ENCODE measurements around the gene FASTKD3.
"Not testable (repeated sequence)": the region's sequence is repeated elsewhere in the genome, so short reads cannot be mapped to it uniquely, and the experiment has no call there.

The FASTKD3 gene, protein sequence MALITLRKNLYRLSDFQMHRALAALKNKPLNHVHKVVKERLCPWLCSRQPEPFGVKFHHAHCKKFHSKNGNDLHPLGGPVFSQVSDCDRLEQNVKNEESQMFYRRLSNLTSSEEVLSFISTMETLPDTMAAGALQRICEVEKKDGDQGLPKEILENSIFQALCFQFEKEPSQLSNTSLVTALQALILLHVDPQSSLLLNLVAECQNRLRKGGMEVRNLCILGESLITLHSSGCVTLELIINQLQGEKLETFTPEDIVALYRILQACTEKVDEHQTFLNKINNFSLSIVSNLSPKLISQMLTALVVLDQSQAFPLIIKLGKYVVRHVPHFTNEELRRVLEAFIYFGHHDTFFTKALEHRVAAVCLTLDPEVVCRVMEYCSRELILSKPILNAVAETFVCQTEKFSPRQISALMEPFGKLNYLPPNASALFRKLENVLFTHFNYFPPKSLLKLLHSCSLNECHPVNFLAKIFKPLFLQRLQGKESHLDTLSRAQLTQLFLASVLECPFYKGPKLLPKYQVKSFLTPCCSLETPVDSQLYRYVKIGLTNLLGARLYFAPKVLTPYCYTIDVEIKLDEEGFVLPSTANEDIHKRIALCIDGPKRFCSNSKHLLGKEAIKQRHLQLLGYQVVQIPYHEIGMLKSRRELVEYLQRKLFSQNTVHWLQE
- 8.5 to 25.4 (median 17.7) reads per million in 3 experiments for total RNA-seq

GRCh38 chr5:7868773-7869473 lies at the start of gene FASTKD3, which contains the start of gene MTRR:
Gene FASTKD3 (minus strand): TSS chr5:7869031. CDS start chr5:7868083, 948 bp downstream.
Gene MTRR (plus strand): TSS chr5:7869148. CDS start chr5:7870795, 1,647 bp downstream.
- peak; percentile 88 for DNase-seq

GRCh38 chr5:7917130-7918123 lies 48.6 kb upstream of the FASTKD3 start:
- no peak for DNase-seq

DNA sequence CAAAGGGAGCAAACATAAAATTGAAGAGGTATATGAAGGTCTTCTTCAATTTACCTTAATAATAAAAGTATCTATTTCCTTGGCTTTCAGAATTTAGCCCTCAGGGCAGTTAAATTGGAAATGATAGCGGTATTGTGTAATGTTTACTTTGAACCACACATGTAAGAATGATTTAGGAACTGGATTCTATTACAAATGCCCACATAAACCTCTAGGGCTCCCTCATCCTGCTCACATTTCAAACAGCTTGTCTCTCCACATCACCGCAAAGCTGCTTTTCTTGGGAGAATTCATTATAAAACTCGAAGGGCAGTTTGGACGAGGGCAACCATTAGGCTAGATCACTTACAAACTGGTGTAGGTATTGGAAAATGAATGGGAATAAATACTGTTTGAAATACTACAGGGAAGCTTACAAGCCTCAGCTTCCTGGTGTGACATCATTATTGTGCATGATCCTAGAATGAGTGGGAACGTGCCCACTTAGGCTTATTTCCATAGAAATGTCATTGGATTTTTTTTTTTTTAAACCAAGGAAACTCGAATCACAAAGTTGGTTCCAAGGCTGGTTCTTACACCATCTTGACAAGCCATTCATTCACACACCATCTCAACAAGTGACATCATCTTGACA lies 47.5 kb upstream of the FASTKD3 start:
- DNase-seq: no peak

DNA sequence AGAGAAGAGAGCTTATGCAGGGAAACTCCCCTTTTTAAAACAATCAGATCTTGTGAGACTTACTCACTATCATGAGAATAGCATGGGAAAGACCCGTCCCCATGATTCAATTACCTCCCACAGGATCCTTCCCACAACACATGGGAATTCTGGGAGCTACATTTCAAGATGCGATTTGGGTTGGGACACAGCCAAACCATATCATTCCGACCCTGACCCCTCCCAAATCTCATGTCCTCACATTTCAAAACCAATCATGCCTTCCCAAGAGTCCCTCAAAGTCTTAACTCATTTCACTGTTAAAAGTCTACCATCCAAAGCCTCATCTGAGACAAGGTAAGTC lies 42.6 kb upstream of the FASTKD3 start:
- not testable (repeated sequence) for DNase-seq

DNA sequence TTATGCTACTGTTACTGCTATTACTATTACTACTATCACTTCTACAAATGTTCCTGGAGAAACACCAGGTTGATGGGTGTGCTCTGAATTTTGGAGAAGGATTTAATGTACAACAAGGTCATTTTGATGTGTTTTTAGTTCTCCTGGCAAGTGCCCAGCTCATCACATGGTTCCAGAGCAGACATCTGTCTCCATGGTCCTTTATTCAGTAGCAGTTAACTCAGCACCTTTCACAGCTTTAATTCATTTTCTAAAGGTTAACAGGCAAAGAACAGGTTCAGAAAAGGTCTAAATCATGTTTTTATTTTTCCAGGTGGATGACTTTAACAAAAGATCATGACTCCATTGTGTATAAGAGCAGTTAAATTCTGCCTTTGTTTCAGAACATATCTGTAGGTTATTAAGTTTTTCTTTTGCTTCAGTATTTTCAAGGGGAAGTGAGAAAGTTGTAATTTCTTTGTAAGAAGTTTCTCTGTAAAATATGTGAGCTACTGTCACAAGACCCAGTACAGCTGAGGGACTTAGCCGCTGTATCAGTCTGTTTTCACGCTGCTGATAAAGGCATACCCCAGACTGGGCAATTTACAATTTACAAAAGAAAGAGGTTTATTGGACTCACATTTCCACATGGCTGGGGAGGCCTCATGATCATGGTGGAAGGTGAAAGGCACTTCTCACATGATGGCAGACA lies 42.1 kb upstream of the FASTKD3 start:
- no peak for DNase-seq

GRCh38 chr5:7908317-7908716 lies 39.5 kb upstream of the FASTKD3 start:
- DNase-seq: no peak

- DNase-seq: no peak
Measured at GRCh38 chr5:7907612-7908011, 38.8 kb upstream of the FASTKD3 start.

- DNase-seq: no peak
Measured at GRCh38 chr5:7904170-7904569, 35.3 kb upstream of the FASTKD3 start.

DNA sequence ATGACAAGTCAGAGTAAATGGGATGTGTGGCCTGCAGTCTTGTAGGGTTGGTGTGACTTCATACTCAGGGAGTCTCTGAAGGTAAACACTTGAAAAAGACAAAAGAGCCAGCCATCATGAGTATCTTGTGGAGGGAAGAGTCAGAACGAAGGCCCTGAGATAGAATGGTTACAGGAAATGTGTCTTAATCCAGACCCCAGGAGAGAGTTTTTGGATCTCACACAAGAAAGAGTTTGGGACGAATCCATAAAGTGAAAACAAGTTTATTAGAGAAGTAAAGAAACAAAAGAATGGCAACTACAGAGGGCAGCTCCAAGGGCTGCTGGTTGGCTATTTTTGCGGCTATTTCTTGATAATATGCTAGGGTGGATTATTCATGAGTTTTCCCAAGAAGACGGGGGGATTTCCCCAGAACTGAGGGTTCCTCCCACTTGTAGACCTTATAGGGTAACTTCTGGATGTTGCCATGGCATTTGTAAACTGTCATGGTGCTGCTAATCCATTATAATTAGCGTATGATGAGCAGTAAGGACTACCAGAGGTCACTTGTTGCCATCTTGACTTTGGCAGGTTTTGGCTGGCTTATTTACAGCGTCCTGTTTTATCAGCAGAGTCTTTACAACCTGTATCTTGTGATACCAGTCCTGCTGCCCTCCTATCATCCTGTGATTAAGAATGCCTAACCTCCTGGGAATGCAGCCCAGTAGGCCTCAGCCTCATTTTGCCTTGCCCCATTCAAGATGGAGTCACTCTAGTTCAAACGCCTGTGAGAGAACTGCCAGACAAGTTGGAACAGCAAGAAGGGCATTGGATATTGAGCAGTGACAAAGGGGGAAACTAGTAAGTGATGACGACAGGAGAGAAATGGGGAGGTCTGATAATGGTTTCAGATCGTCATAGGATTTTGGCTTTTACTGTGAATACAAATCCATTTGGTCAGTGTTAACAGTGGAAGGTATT lies 34.1 kb upstream of the FASTKD3 start:
- no peak for DNase-seq

DNA sequence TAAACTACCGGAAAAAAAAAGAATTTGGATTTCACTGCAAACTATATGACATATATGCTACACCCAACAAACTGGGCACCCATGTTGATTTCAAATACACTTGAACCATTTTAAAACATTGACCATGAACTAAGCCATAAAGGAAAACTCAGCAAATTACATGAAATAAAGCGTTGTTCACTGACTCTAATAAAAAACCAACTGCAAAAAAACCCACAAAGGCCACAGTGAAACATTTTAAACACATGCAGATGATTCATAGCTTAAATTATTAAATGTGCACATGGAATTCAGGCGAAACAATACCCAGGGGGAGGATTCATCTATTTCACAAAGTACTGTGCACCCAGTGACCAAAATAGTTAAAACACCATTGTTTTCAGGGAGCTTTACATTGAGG lies 33.4 kb upstream of the FASTKD3 start:
- no peak for DNase-seq

- peak; percentile 5 for DNase-seq
Measured at GRCh38 chr5:7897014-7897600, 28.3 kb upstream of the FASTKD3 start.

GRCh38 chr5:7894860-7895259 lies 26.0 kb upstream of the FASTKD3 start:
- DNase-seq: no peak

GRCh38 chr5:7894439-7894838 lies 25.6 kb upstream of the FASTKD3 start:
- no peak for DNase-seq

GRCh38 chr5:7888901-7889300 lies 20.1 kb upstream of the FASTKD3 start:
- no peak for DNase-seq

DNA sequence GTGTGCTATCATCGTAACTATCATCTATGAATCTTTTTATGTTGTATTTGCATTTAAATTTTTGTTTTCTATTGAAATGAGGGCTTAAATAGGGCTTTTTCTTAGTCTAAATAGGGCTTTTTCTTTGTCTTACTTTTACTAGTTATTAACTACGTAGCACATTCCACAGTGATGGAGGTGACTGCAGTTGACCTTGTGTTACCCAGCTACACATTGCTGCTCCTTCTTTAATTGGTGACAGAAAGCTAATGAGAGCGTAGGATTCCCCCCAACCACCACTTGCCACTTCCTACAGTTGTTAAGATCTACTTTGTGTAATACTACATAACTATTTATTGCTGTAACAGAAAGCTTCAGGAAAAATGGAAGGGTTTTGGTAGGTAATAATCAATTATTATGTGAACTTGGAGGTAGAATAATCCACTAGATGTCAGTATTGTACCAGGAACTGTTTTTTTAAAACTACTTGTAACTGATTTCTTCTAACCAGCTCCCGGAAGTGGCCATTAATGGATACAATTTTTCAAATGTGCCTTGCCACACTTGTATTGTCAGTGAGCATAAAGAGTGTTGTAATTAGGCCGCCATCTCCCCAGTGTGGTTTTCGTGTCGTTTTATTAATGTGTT lies 18.1 kb upstream of the FASTKD3 start:
- peak; percentile 34 for DNase-seq

DNA sequence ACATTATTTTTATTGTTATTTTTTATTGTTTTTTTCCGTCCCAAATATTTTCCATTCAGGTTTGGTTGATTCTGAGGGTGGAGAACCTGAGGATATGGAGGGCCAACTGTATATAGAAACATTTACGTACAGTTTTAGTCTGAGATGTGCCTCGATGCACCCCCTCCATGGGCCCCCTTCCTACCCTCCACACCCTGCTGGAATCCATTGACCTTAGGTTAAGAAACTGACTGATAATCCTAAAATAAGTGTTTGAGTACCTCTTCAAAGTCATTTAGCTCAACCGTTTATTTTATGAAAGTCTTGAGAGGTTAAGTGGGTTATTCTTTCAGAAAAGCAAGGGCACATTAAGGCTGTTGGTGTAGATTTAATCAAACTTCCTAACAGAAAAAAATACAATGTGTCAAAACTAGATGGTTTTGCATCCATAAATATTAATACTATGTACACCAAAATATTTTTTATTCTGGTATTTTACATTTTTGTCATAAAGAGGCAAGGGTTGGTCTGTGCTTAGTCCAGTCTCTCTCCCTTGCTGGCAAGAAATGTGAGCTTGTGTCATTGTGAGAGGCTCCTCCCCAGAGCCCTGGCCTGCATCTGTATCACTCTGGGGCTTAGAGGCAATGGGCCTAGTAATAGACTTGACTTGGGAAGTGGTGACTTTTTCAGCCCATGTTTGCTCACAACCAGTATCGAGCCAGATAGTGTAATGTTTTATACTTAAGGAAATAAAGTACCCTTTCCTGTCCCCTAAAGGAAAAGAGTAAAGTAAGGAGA lies 15.8 kb upstream of the FASTKD3 start:
- no peak for DNase-seq

GRCh38 chr5:7882926-7883325 lies 14.1 kb upstream of the FASTKD3 start:
- DNase-seq: no peak

DNA sequence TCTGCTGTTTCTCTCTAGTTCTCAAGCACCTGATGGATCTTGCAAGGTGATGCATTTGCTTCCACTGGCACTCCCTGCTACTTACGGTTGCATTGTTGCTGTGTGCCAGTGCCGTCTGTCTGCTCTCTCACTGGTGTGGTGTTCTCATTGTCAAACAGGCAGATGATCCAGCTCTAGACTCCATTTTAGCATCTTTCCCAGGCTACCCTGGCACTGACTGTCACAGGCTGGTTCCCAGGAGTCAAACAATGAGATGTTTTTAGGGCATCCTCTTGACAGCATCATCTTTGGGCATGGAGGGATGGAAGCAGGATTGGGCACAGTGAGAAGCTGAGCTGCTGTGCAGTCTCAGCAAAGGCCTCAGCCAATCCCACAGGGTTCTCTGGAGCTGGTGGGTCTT lies 13.0 kb upstream of the FASTKD3 start:
- DNase-seq: no peak

Measured in central memory CD4-positive, alpha-beta T cell (primary cell).